HG03060 (cell line): Measurements from ENCODE around the gene OR9A2.
"Not testable (repeated sequence)": the region's sequence is repeated elsewhere in the genome, so short reads cannot be mapped to it uniquely, and the experiment has no call there.

Experiments
- ATAC-seq: cut with Tn5 transposase; IDR thresholded peaks from one replicate; pipeline ENCODE4 v1.9.1; 2021; ENCODE audit warnings: low read depth, moderate number of reproducible peaks; ENCODE audit not compliant: unreplicated experiment

The OR9A2 gene

GRCh38 chr7:142978402-142978801 lies 48.5 kb downstream of the OR9A2 start:
- ATAC-seq, result not testable (repeated sequence)
